HEK293 (cell line): ENCODE measurements around the gene GUCA1A.
A peak's percentile ranks its signal among the peaks of the same experiment; 100 is the strongest.

Experiments
- CTCF ChIA-PET: fragments of 350-600 bp; formaldehyde crosslinking; extraction: SDS; loops from one replicate; lab custom pipeline; 2021; ENCODE audit warnings: antibody characterized with exemption; lab: Yijun Ruan, JAX
- POLR2A ChIA-PET: fragments of 300-600 bp; formaldehyde crosslinking; extraction: SDS; loops from one replicate; lab custom pipeline; 2020; ENCODE audit warnings: antibody characterized with exemption, inconsistent platforms; lab: Yijun Ruan, JAX
- H3K27ac ChIP-seq: fragments of 200-500 bp; sonication (Bioruptor generic); 2 replicates; pipeline ENCODE4 v1.5.1; 2014; ENCODE audit warnings: low read depth, low read length, control low read depth, inconsistent platforms; ENCODE audit errors: extremely low read depth
- H3K36me3 ChIP-seq, 2 experiments: fragments of 200-500 bp in 1 of 2; sonication (Bioruptor generic) in 1 of 2; 1 replicate in 1 of 2; 2 replicates in 1 of 2; pipeline ENCODE4 v1.5.1; 2014 to 2017; ENCODE audit warnings: inconsistent platforms in 2 of 2, low read length in 2 of 2; ENCODE audit not compliant: control insufficient read depth in 2 of 2, insufficient read depth in 1 of 2
- H3K4me1 ChIP-seq: fragments of 200-500 bp; sonication (Bioruptor generic); 2 replicates; pipeline ENCODE4 v1.5.1; 2014; ENCODE audit warnings: mild to moderate bottlenecking, low read length, inconsistent platforms; ENCODE audit not compliant: control insufficient read depth, insufficient read depth
- H3K4me3 ChIP-seq: 2 replicates; pipeline ENCODE4 v1.5.1; 2011; ENCODE audit warnings: low read depth, mild to moderate bottlenecking, control low read depth, low read length, moderate library complexity
- H3K9me3 ChIP-seq: fragments of 200-500 bp; sonication (Bioruptor generic); 2 replicates; pipeline ENCODE4 v1.5.1; 2014; ENCODE audit warnings: low read depth, low read length, inconsistent platforms; ENCODE audit not compliant: control insufficient read depth, insufficient read depth
- BCL11B ChIP-seq: fragments of 450-650 bp; formaldehyde crosslinking; IDR thresholded peaks from 2 replicates; pipeline ENCODE4 v1.5.1; 2016; ENCODE audit warnings: low read depth, missing biosample characterization, missing genetic modification characterization
- EGR2 ChIP-seq: fragments of 450-650 bp; formaldehyde crosslinking; IDR thresholded peaks from 2 replicates; pipeline ENCODE4 v1.5.1; 2016; ENCODE audit warnings: low read depth, missing biosample characterization, missing genetic modification characterization
- FEZF1 ChIP-seq: fragments of 450-650 bp; formaldehyde crosslinking; IDR thresholded peaks from 2 replicates; pipeline ENCODE4 v1.5.1; 2016; ENCODE audit warnings: missing biosample characterization, missing genetic modification characterization
- OSR2 ChIP-seq: fragments of 450-650 bp; formaldehyde crosslinking; IDR thresholded peaks from 2 replicates; pipeline ENCODE4 v1.5.1; 2016; ENCODE audit warnings: missing biosample characterization, missing genetic modification characterization
- PATZ1 ChIP-seq: fragments of 450-650 bp; formaldehyde crosslinking; IDR thresholded peaks from 2 replicates; pipeline ENCODE4 v1.5.1; 2016; ENCODE audit warnings: missing biosample characterization, missing genetic modification characterization
- PRDM10 ChIP-seq: fragments of 450-650 bp; formaldehyde crosslinking; IDR thresholded peaks from 2 replicates; pipeline ENCODE4 v1.5.1; 2016; ENCODE audit warnings: missing biosample characterization, missing genetic modification characterization
- ZBTB11 ChIP-seq: fragments of 450-650 bp; formaldehyde crosslinking; conservative IDR thresholded peaks from 2 replicates; pipeline ENCODE4 v1.5.1; 2016; ENCODE audit warnings: low read depth, missing biosample characterization, missing genetic modification characterization
- ZBTB17 ChIP-seq: fragments of 450-650 bp; formaldehyde crosslinking; IDR thresholded peaks from 2 replicates; pipeline ENCODE4 v1.5.1; 2016; ENCODE audit warnings: missing biosample characterization, missing genetic modification characterization
- ZBTB20 ChIP-seq: fragments of 450-650 bp; formaldehyde crosslinking; IDR thresholded peaks from 2 replicates; pipeline ENCODE4 v1.5.1; 2016; ENCODE audit warnings: missing biosample characterization, missing genetic modification characterization
- ZEB2 ChIP-seq: fragments of 450-650 bp; formaldehyde crosslinking; IDR thresholded peaks from 2 replicates; pipeline ENCODE4 v1.5.1; 2016; ENCODE audit warnings: missing biosample characterization, missing genetic modification characterization
- ZFHX2 ChIP-seq: fragments of 450-650 bp; formaldehyde crosslinking; conservative IDR thresholded peaks from 2 replicates; pipeline ENCODE4 v1.5.1; 2016; ENCODE audit warnings: missing biosample characterization, missing genetic modification characterization
- ZFP69B ChIP-seq: fragments of 450-650 bp; formaldehyde crosslinking; IDR thresholded peaks from 2 replicates; pipeline ENCODE4 v1.5.1; 2016; ENCODE audit warnings: missing biosample characterization, missing genetic modification characterization
- ZNF121 ChIP-seq: fragments of 450-650 bp; formaldehyde crosslinking; IDR thresholded peaks from 2 replicates; pipeline ENCODE4 v1.5.1; 2016; ENCODE audit warnings: missing biosample characterization, missing genetic modification characterization
- ZNF174 ChIP-seq: fragments of 450-650 bp; formaldehyde crosslinking; IDR thresholded peaks from 2 replicates; pipeline ENCODE4 v1.5.0; 2017; ENCODE audit warnings: missing biosample characterization, mild to moderate bottlenecking, missing genetic modification characterization
- ZNF221 ChIP-seq: fragments of 450-650 bp; formaldehyde crosslinking; IDR thresholded peaks from 2 replicates; pipeline ENCODE4 v1.5.1; 2017; ENCODE audit warnings: missing biosample characterization, missing genetic modification characterization, borderline replicate concordance
- ZNF335 ChIP-seq: fragments of 450-650 bp; formaldehyde crosslinking; conservative IDR thresholded peaks from 2 replicates; pipeline ENCODE4 v1.5.1; 2016; ENCODE audit warnings: missing biosample characterization, missing genetic modification characterization
- ZNF354C ChIP-seq: fragments of 450-650 bp; formaldehyde crosslinking; IDR thresholded peaks from 2 replicates; pipeline ENCODE4 v1.5.1; 2016; ENCODE audit warnings: missing biosample characterization, missing genetic modification characterization, low read depth, borderline replicate concordance
- ZNF398 ChIP-seq: fragments of 450-650 bp; formaldehyde crosslinking; IDR thresholded peaks from 2 replicates; pipeline ENCODE4 v1.5.1; 2017; ENCODE audit warnings: missing biosample characterization, missing genetic modification characterization
- ZNF416 ChIP-seq: fragments of 450-650 bp; formaldehyde crosslinking; IDR thresholded peaks from 2 replicates; pipeline ENCODE4 v1.5.1; 2016; ENCODE audit warnings: missing biosample characterization, missing genetic modification characterization
- ZNF692 ChIP-seq: fragments of 450-650 bp; formaldehyde crosslinking; IDR thresholded peaks from 2 replicates; pipeline ENCODE4 v1.5.1; 2016; ENCODE audit warnings: missing biosample characterization, missing genetic modification characterization

GUCA1A gene

GRCh38 chr6:42140756-42141602 lies 32.2 kb upstream of the GUCA1A start:
- CTCF ChIA-PET: no interaction called here
- peaks cover 25% of the 10 kb centered on the region for H3K4me1 ChIP-seq
- H3K9me3 ChIP-seq: no peaks in the 10 kb centered on the region
- POLR2A ChIA-PET: interaction anchor here (0.5 kb wide), 1 partner anchor 91 kb away, joined by 6 read pairs; no protein-coding TSS in a partner anchor
- H3K36me3 ChIP-seq: no peaks in the 10 kb centered on the region
- TF ChIP-seq ZNF174 (tag by site-specific recombination): no peak
- 0 out of 2 replicates have a peak, but pooled peaks have one; percentile 17 for TF ChIP-seq ZNF335 (tag by site-specific recombination)
- no peak for TF ChIP-seq ZNF416 (tag by site-specific recombination)
- TF ChIP-seq FEZF1 (tag by site-specific recombination): 0 out of 2 replicates have a peak, but pooled peaks have one; percentile 4
- no peak for TF ChIP-seq ZNF221 (tag by site-specific recombination)
- TF ChIP-seq ZNF354C: no peak
- peak; percentile 62 for TF ChIP-seq ZFP69B
- 0 out of 2 replicates have a peak, but pooled peaks have one; percentile 9 for TF ChIP-seq ZBTB17 (tag by site-specific recombination)
- TF ChIP-seq ZNF692 (tag by site-specific recombination): peak; percentile 76
- TF ChIP-seq, all 188 proteins: peak for 5
- H3K4me3 ChIP-seq: peak overlapping the region; percentile 66
- peak overlapping the region; percentile 79 for H3K27ac ChIP-seq

- ChIA-PET POLR2A (no interaction called here), CTCF (no interaction called here)
- Histone ChIP-seq H3K4me1 (peaks cover 25% of the 10 kb centered on the region), H3K27ac (peak overlapping the region; percentile 79), H3K9me3 (no peaks in the 10 kb centered on the region), H3K36me3 (no peaks in the 10 kb centered on the region), H3K4me3 (peak overlapping the region; percentile 66)
- TF ChIP-seq BCL11B (tag by site-specific recombination) (peak; percentile 6; the same call in 1 of the 2 replicates), ZNF121 (tag by site-specific recombination) (no peak), ZNF398 (peak; percentile 97), PATZ1 (tag by site-specific recombination) (peak; percentile 76), EGR2 (tag by site-specific recombination) (peak; percentile 53), ZEB2 (tag by site-specific recombination) (no peak), ZBTB20 (tag by site-specific recombination) (peak; percentile 96), ZBTB11 (tag by site-specific recombination) (0 out of 2 replicates have a peak, but pooled peaks have one; percentile 26), FEZF1 (tag by site-specific recombination) (peak; percentile 2; the same call in 1 of the 2 replicates), OSR2 (tag by site-specific recombination) (no peak), PRDM10 (tag by site-specific recombination) (peak; percentile 92), ZFHX2 (peak; percentile 41; the same call in 1 of the 2 replicates)
These were observed 31.5 kb upstream of the GUCA1A start for GRCh38 chr6:42141603-42142117.
